Measurements from ENCODE around the gene CRISP2. TPM values are rescaled to one million over a fixed set of nuclear protein-coding genes. Genes with fewer than 3 reads are reported as not detected.

The CRISP2 gene
- total and polyA plus RNA-seq, 2 donors (not counting 1 experiment from before 2014, with no cell fraction given), result not detected

DNA sequence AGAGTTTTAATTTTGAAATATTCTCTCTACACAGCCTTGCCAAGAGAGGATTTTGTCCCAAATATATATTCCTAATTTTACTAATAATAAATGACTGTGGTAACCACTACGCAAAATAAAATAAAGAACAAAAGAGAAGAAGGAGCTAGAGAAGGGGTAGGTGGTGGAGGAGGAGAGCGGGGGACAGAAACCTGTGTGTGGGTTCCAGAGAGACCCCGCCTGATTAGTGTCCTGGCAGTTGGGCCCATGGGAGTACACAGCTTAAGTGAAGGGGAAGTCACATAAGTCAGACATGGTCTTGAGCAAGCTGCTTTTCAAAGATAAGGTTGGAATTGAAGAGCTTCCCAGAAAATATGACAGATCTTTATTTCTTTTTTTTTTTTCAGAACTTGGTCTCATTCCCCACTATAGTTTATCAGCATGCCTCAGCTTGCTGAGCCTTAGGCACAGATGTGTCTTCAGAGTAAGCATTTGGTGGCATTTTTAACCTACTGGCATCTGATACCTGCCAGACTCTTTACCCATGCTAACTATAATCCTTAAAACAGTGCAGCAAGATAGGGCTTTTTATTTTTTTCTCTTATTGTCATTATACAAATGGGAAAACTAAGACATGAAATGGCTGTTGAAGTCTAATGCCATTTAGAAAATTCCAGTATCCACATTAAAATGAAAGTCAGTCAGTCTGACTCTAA lies 67.1 kb downstream of the CRISP2 start:
- TF ChIP-seq CTCF (conservative IDR thresholded peaks at IDR 0.05 in 1 of 2, IDR thresholded peaks at IDR 0.05 in 1 of 2; ENCODE audit: low read depth in 1 of 2, low read length in 2 of 2) (no peak), EZH2 (IDR thresholded peaks at IDR 0.05; ENCODE audit: low read length, missing control alignments) (no peak)
- H4K20me1 ChIP-seq (ENCODE audit: control insufficient read depth, extremely low read depth, insufficient read depth, low read length), result no peaks in the 10 kb centered on the region
- no peaks in the 10 kb centered on the region for H3K79me2 ChIP-seq (ENCODE audit: control insufficient read depth, insufficient read depth, low read length)
- no peaks in the 10 kb centered on the region for H3K36me3 ChIP-seq (ENCODE audit: control insufficient read depth, insufficient read depth, low read length)
- H3K4me3 ChIP-seq (replicated peaks in 1 of 4; ENCODE audit: control extremely low read depth in 1 of 4, insufficient read depth in 1 of 4, low read depth in 3 of 4, low read length in 4 of 4), result no peak overlapping the region
- H3K27ac ChIP-seq (ENCODE audit: insufficient read depth, low read length), result no peak overlapping the region
- H3K27me3 ChIP-seq (ENCODE audit: control insufficient read depth, insufficient read depth, low read length), result no peaks in the 10 kb centered on the region
- no peak overlapping the region for H2AFZ ChIP-seq (ENCODE audit: low read length)
- no peaks in the 10 kb centered on the region for H3K4me1 ChIP-seq (ENCODE audit: control insufficient read depth, extremely low read depth, insufficient read depth, low read length)
- no peak for DNase-seq (ENCODE audit: low read depth in 2 of 2)
- no peaks in the 10 kb centered on the region for H3K9me3 ChIP-seq (ENCODE audit: control insufficient read depth, insufficient read depth, low read depth, low read length)
- no peak overlapping the region for H3K9ac ChIP-seq (ENCODE audit: insufficient read depth, low read length)
- H3K4me2 ChIP-seq (ENCODE audit: extremely low read depth, insufficient read depth, low read length), result no peak overlapping the region

GRCh38 chr6:49645139-49645538 lies 68.2 kb downstream of the CRISP2 start:
- H3K4me1 ChIP-seq (ENCODE audit: control insufficient read depth, extremely low read depth, insufficient read depth, low read length), result no peaks in the 10 kb centered on the region
- H3K9ac ChIP-seq (ENCODE audit: insufficient read depth, low read length), result no peak overlapping the region
- H3K27ac ChIP-seq (ENCODE audit: insufficient read depth, low read length), result no peak overlapping the region
- H3K36me3 ChIP-seq (ENCODE audit: control insufficient read depth, insufficient read depth, low read length), result no peaks in the 10 kb centered on the region
- TF ChIP-seq CTCF (conservative IDR thresholded peaks at IDR 0.05 in 1 of 2, IDR thresholded peaks at IDR 0.05 in 1 of 2; ENCODE audit: low read depth in 1 of 2, low read length in 2 of 2) (no peak), EZH2 (IDR thresholded peaks at IDR 0.05; ENCODE audit: low read length, missing control alignments) (no peak)
- H4K20me1 ChIP-seq (ENCODE audit: control insufficient read depth, extremely low read depth, insufficient read depth, low read length), result no peaks in the 10 kb centered on the region
- H3K27me3 ChIP-seq (ENCODE audit: control insufficient read depth, insufficient read depth, low read length), result no peaks in the 10 kb centered on the region
- no peaks in the 10 kb centered on the region for H3K79me2 ChIP-seq (ENCODE audit: control insufficient read depth, insufficient read depth, low read length)
- no peak overlapping the region for H3K4me3 ChIP-seq (replicated peaks in 1 of 4; ENCODE audit: control extremely low read depth in 1 of 4, insufficient read depth in 1 of 4, low read depth in 3 of 4, low read length in 4 of 4)
- DNase-seq (ENCODE audit: low read depth in 2 of 2), result no peak
- H3K9me3 ChIP-seq (ENCODE audit: control insufficient read depth, insufficient read depth, low read depth, low read length), result no peaks in the 10 kb centered on the region
- no peak overlapping the region for H2AFZ ChIP-seq (ENCODE audit: low read length)
- no peak overlapping the region for H3K4me2 ChIP-seq (ENCODE audit: extremely low read depth, insufficient read depth, low read length)

Other genes with a start within 250 kb of the CRISP2 start
- not detected in 2 replicates for gene GLYATL3, start 213.6 kb downstream of the CRISP2 start, total RNA-seq
- gene GLYATL3, start 213.6 kb downstream of the CRISP2 start, polyA plus RNA-seq, result not detected in 2 replicates
- 0.33 and 0.77 TPM in 2 replicates for gene C6orf141, start 162.9 kb downstream of the CRISP2 start, total RNA-seq
- 0.06 and 1.0 TPM in 2 replicates for gene C6orf141, start 162.9 kb downstream of the CRISP2 start, polyA plus RNA-seq
- not detected in 2 replicates for gene RHAG, start 76.7 kb downstream of the CRISP2 start, total RNA-seq
- 0.06 TPM in 1 of 2 replicates, not detected in the other for gene RHAG, start 76.7 kb downstream of the CRISP2 start, polyA plus RNA-seq
- not detected in 2 replicates for gene CRISP3, start 30.8 kb upstream of the CRISP2 start, total RNA-seq
- gene CRISP3, start 30.8 kb upstream of the CRISP2 start, polyA plus RNA-seq, result not detected in 2 replicates
- not detected in 2 replicates for gene PGK2, start 73.7 kb upstream of the CRISP2 start, total RNA-seq
- not detected in 2 replicates for gene PGK2, start 73.7 kb upstream of the CRISP2 start, polyA plus RNA-seq
- gene CRISP1, start 153.0 kb upstream of the CRISP2 start, total RNA-seq, result not detected in 2 replicates
- gene CRISP1, start 153.0 kb upstream of the CRISP2 start, polyA plus RNA-seq, result not detected in 2 replicates